ENCODE measurements around the gene ZBTB38. TPM values are rescaled to one million over a fixed set of nuclear protein-coding genes. Genes with fewer than 3 reads are reported as not detected.
A peak's percentile ranks its signal among the peaks of the same experiment; 100 is the strongest.

Gene ZBTB38
- total and polyA plus RNA-seq, 2 of the 13 experiments (the other 11 are each of a cell fraction or from before 2014, with no cell fraction given) = 26.8 to 51.7 TPM

GRCh38 chr3:141388823-141389621, 20.7 kb downstream of the ZBTB38 start (continued):
- TF ChIP-seq, protein P1, sequence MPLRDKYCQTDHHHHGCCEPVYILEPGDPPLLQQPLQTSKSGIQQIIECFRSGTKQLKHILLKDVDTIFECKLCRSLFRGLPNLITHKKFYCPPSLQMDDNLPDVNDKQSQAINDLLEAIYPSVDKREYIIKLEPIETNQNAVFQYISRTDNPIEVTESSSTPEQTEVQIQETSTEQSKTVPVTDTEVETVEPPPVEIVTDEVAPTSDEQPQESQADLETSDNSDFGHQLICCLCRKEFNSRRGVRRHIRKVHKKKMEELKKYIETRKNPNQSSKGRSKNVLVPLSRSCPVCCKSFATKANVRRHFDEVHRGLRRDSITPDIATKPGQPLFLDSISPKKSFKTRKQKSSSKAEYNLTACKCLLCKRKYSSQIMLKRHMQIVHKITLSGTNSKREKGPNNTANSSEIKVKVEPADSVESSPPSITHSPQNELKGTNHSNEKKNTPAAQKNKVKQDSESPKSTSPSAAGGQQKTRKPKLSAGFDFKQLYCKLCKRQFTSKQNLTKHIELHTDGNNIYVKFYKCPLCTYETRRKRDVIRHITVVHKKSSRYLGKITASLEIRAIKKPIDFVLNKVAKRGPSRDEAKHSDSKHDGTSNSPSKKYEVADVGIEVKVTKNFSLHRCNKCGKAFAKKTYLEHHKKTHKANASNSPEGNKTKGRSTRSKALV (CRISPR knock-in tag; IDR thresholded peaks at IDR 0.05) = no peak
- TF ChIP-seq GFI1 (CRISPR knock-in tag; IDR thresholded peaks at IDR 0.05; ENCODE audit: borderline replicate concordance) = no peak
- TF ChIP-seq, protein P2, sequence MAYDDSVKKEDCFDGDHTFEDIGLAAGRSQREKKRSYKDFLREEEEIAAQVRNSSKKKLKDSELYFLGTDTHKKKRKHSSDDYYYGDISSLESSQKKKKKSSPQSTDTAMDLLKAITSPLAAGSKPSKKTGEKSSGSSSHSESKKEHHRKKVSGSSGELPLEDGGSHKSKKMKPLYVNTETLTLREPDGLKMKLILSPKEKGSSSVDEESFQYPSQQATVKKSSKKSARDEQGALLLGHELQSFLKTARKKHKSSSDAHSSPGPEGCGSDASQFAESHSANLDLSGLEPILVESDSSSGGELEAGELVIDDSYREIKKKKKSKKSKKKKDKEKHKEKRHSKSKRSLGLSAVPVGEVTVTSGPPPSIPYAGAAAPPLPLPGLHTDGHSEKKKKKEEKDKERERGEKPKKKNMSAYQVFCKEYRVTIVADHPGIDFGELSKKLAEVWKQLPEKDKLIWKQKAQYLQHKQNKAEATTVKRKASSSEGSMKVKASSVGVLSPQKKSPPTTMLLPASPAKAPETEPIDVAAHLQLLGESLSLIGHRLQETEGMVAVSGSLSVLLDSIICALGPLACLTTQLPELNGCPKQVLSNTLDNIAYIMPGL (CRISPR knock-in tag; IDR thresholded peaks at IDR 0.05; ENCODE audit: borderline replicate concordance in 1 of 2, low read depth in 1 of 2) = no peak
- TF ChIP-seq ZNF160 (CRISPR knock-in tag; IDR thresholded peaks at IDR 0.05) = no peak
- TF ChIP-seq FLYWCH1 (CRISPR knock-in tag; IDR thresholded peaks at IDR 0.05) = no peak
- no peak for TF ChIP-seq RFXAP (CRISPR knock-in tag; IDR thresholded peaks at IDR 0.05; ENCODE audit: borderline replicate concordance)
- TF ChIP-seq CREM (IDR thresholded peaks at IDR 0.05) = 0 out of 2 replicates have a peak, but pooled peaks have one; percentile 21
- TF ChIP-seq CREM (CRISPR knock-in tag; IDR thresholded peaks at IDR 0.05) = no peak

DNA sequence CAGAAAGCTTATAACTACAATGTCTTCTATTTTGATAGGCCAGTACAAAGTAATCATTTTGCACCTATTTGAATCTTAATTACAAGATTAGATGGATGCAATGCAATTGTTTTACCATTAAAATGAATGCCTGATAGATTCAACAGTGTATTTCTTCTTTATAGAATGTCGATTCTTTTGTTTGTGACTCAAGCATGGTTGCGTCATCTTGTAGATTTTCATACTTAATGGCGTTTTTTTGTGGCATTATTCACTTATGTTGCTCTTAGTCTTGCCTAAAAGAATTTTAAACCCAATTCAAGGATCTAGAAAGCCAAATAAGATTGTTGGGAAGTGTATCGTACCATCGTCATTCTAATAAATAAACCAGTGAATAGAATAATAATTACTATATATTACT, 21.4 kb downstream of the ZBTB38 start:
- no peaks in the 10 kb centered on the region for H3K79me2 ChIP-seq (ENCODE audit: insufficient read depth, low read length)
- H4K20me1 ChIP-seq (ENCODE audit: insufficient read depth, low read length) = no peaks in the 10 kb centered on the region
- in situ Hi-C loops (cut with HindIII; ENCODE audit: extremely low pct_ligation_motif_present, low pct_unique_long_range_greater_than_20kb) = no loop called here
- no TSS peak for BruUV-seq (replicated peaks)
- POLR2A ChIA-PET = no interaction called here
- intact Hi-C loops (cut with micrococcal nuclease; ENCODE audit: unreplicated experiment) = no loop called here
- no peak for ATAC-seq
- no peak overlapping the region for H3K9ac ChIP-seq (ENCODE audit: insufficient read depth, low read depth, low read length)
- no peaks in the 10 kb centered on the region for H3K9me3 ChIP-seq (ENCODE audit: low read length)
- TF ChIP-seq KDM5B (CRISPR knock-in tag; IDR thresholded peaks at IDR 0.05; ENCODE audit: borderline replicate concordance) (no peak), ARHGAP35 (CRISPR knock-in tag; IDR thresholded peaks at IDR 0.05; ENCODE audit: borderline replicate concordance) (no peak), RXRA (CRISPR knock-in tag; IDR thresholded peaks at IDR 0.05) (no peak), NFE2L2 (IDR thresholded peaks at IDR 0.05; ENCODE audit: low read length) (no peak), ZC3H4 (CRISPR knock-in tag; IDR thresholded peaks at IDR 0.05; ENCODE audit: borderline replicate concordance) (no peak), CEBPB (IDR thresholded peaks at IDR 0.05; ENCODE audit: borderline replicate concordance, low read depth, low read length) (peak; percentile 57)
- DNase-seq (ENCODE audit: low spot score) = no peak
- peaks cover 58% of the 10 kb centered on the region for H3K4me1 ChIP-seq (ENCODE audit: insufficient read depth, low read length)
- H3K27me3 ChIP-seq (ENCODE audit: control insufficient read depth in 1 of 2, insufficient read depth in 2 of 2, low read length in 2 of 2) = no peaks in the 10 kb centered on the region
- CTCF ChIA-PET (ENCODE audit: low intra/inter-chr PET ratio, low total read pairs) = no interaction called here
- H3K36me3 ChIP-seq (replicated peaks in 1 of 2; ENCODE audit: control insufficient read depth in 1 of 2, insufficient read depth in 2 of 2, low read length in 2 of 2) = peaks cover 6 to 16% of the 10 kb centered on the region in 2 experiments
- FAIRE-seq = no peak
- H2AFZ ChIP-seq (ENCODE audit: low read length) = no peak overlapping the region
- 94% methylated on average over 5 of the region's 5 CpGs for WGBS (ENCODE audit: low lambda C conversion rate)
- no peak overlapping the region for H3K4me2 ChIP-seq (ENCODE audit: low read depth, low read length)
- H3K4me3 ChIP-seq (replicated peaks in 1 of 3; ENCODE audit: insufficient read depth in 1 of 3, low read depth in 2 of 3, low read length in 3 of 3) = no peak overlapping the region
- no peak overlapping the region for H3K27ac ChIP-seq (ENCODE audit: extremely low read length, insufficient read depth, low read length)

Data from HepG2 (cell line).